ENCODE measurements around the gene MGAT5.
A peak's percentile ranks its signal among the peaks of the same experiment; 100 is the strongest.

Gene MGAT5

GRCh38 chr2:134261398-134262131 is 7.7 kb downstream of the MGAT5 start:
- peak; percentile 64 to 88 for DNase-seq (ENCODE audit: low read depth in 2 of 2)
- no peak overlapping the region for H3K4me3 ChIP-seq (replicated peaks in 1 of 2; ENCODE audit: low read depth in 2 of 2, low read length in 2 of 2)
- TF ChIP-seq CTCF (IDR thresholded peaks at IDR 0.05; ENCODE audit: low read depth, low read length) = no peak

GRCh38 chr2:134262684-134263083 is 8.8 kb downstream of the MGAT5 start:
- TF ChIP-seq CTCF (IDR thresholded peaks at IDR 0.05; ENCODE audit: low read depth, low read length) = no peak
- H3K4me3 ChIP-seq (replicated peaks in 1 of 2; ENCODE audit: low read depth in 2 of 2, low read length in 2 of 2) = no peak overlapping the region
- no peak for DNase-seq (ENCODE audit: low read depth in 2 of 2)

- no peak for TF ChIP-seq CTCF (IDR thresholded peaks at IDR 0.05; ENCODE audit: low read depth, low read length)
- no peak overlapping the region for H3K4me3 ChIP-seq (replicated peaks in 1 of 2; ENCODE audit: low read depth in 2 of 2, low read length in 2 of 2)
- DNase-seq (ENCODE audit: low read depth in 2 of 2) = peak in 1 of 2 donors; percentile 45
Observed at GRCh38 chr2:134268265-134268664, 14.4 kb downstream of the MGAT5 start.

GRCh38 chr2:134269230-134269629 is 15.4 kb downstream of the MGAT5 start:
- TF ChIP-seq CTCF (IDR thresholded peaks at IDR 0.05; ENCODE audit: low read depth, low read length) = no peak
- no peak overlapping the region for H3K4me3 ChIP-seq (replicated peaks in 1 of 2; ENCODE audit: low read depth in 2 of 2, low read length in 2 of 2)

GRCh38 chr2:134269972-134270735 is 16.3 kb downstream of the MGAT5 start:
- no peak overlapping the region for H3K4me3 ChIP-seq (replicated peaks in 1 of 2; ENCODE audit: low read depth in 2 of 2, low read length in 2 of 2)
- DNase-seq (ENCODE audit: low read depth in 2 of 2) = no peak
- no peak for TF ChIP-seq CTCF (IDR thresholded peaks at IDR 0.05; ENCODE audit: low read depth, low read length)

More at GRCh38 chr2:134269230-134269629, 15.4 kb downstream of the MGAT5 start:
- DNase-seq (ENCODE audit: low read depth in 2 of 2) = no peak

- no peak for TF ChIP-seq CTCF (IDR thresholded peaks at IDR 0.05; ENCODE audit: low read depth, low read length)
Observed at GRCh38 chr2:134271758-134272157, 17.9 kb downstream of the MGAT5 start.

More at GRCh38 chr2:134271758-134272157, 17.9 kb downstream of the MGAT5 start:
- DNase-seq (ENCODE audit: low read depth in 2 of 2) = no peak
- no peak overlapping the region for H3K4me3 ChIP-seq (replicated peaks in 1 of 2; ENCODE audit: low read depth in 2 of 2, low read length in 2 of 2)

All from cardiac fibroblast (primary cell).